Vagina (tissue), 2 donors: ENCODE measurements around the gene CALCR.

Source experiments
- POLR2A ChIP-seq, 2 donors: fragments of 450-650 bp; IDR thresholded peaks; one replicate each; pipeline ENCODE4 v1.6.1; 2017; ENCODE audit warnings: antibody characterized with exemption in 2 of 2, mild to moderate bottlenecking in 2 of 2, moderate library complexity in 2 of 2
- POLR2AphosphoS5 ChIP-seq, 2 donors: sonication (generic); formaldehyde crosslinking; IDR thresholded peaks; one replicate each; pipeline ENCODE4 v1.9.0; 2017; ENCODE audit warnings: antibody characterized with exemption in 2 of 2, mild to moderate bottlenecking in 2 of 2, low read depth in 1 of 2; ENCODE audit not compliant: insufficient read depth in 1 of 2
- TF ChIP-seq, protein P1 (sequence below), 3 experiments: fragments of 450-650 bp in 2 of 3; fragments of 200-600 bp in 1 of 3; sonication (generic) in 1 of 3; IDR thresholded peaks; one replicate each; pipeline ENCODE4 v1.5.1; 2017 to 2019; ENCODE audit warnings: antibody characterized with exemption in 3 of 3, mild to moderate bottlenecking in 2 of 3, moderate library complexity in 2 of 3

DNA sequence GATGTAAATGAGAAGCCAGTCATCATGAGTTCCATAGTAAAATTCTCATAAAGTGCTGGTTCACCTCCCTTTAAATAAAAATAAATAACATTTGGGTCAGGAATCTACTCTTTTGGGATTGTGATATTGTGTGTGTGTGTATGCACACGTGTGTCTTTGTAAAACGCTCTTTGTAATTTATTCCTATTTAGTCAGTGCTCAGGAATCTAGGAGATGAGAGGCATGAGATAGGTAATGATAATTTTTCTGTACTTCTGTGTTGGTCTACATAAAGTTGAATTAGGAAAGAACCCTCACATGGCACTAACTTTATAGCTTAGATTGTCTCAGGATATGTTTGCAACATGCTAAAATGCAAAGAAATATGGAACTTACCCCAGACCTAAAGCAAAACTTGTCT, 4.9 kb upstream of the CALCR start:
- TF ChIP-seq, protein P1, sequence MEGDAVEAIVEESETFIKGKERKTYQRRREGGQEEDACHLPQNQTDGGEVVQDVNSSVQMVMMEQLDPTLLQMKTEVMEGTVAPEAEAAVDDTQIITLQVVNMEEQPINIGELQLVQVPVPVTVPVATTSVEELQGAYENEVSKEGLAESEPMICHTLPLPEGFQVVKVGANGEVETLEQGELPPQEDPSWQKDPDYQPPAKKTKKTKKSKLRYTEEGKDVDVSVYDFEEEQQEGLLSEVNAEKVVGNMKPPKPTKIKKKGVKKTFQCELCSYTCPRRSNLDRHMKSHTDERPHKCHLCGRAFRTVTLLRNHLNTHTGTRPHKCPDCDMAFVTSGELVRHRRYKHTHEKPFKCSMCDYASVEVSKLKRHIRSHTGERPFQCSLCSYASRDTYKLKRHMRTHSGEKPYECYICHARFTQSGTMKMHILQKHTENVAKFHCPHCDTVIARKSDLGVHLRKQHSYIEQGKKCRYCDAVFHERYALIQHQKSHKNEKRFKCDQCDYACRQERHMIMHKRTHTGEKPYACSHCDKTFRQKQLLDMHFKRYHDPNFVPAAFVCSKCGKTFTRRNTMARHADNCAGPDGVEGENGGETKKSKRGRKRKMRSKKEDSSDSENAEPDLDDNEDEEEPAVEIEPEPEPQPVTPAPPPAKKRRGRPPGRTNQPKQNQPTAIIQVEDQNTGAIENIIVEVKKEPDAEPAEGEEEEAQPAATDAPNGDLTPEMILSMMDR (IDR thresholded peaks at IDR 0.05): no peak
- TF ChIP-seq POLR2A (IDR thresholded peaks at IDR 0.05) (no peak), POLR2AphosphoS5 (IDR thresholded peaks at IDR 0.05; ENCODE audit: insufficient read depth in 1 of 2, low read depth in 1 of 2) (no peak)
